ENCODE measurements around the gene C11orf86.

The C11orf86 gene, protein sequence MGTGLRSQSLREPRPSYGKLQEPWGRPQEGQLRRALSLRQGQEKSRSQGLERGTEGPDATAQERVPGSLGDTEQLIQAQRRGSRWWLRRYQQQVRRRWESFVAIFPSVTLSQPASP

DNA sequence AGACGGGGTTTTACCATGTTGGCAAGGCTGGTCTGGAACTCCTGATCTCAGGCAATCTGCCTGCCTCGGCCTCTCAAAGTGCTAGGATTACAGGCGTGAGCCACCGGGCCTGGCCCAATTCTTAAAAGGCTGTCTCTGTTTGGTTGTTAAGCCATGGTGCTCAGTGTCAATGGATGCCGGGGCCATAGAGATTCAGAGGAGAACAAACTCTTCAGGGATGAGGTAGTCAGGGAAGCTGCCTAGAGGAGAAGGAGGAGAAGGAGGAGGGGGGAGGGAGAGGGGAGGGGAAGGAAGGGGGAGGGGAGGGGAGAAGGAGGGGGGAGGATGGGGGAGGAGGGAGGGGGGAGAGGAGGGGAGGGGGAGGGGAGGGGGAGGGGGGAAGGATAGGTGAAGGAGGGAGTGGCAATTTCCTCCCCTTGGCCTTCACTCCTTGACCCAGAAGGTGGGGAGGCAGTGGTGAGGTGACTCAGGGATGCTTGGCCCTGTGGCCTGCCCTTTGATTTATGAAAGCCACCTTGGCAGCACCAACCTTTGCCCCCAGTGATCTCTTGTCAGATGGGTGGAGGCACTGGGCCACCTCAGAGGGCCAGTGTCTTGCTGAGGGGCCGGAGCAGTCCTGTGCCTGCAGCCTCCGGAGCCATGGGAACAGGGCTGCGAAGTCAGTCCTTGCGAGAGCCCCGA lies at the start of gene C11orf86:
C11orf86 (plus strand) TSS at position 581 of the 681 bp plus-strand sequence; CDS start at position 640, 59 bp downstream.
- H3K27ac Mint-ChIP-seq, result no peak within 1 kb of the TSS
- peaks cover 3% of the 10 kb centered on the region for H3K36me3 Mint-ChIP-seq
- H3K9me3 Mint-ChIP-seq (ENCODE audit: low read depth), result no peaks in the 10 kb centered on the region
- H3K4me3 Mint-ChIP-seq, result no peak within 1 kb of the TSS
- peaks cover 7% of the 10 kb centered on the region for H3K4me1 Mint-ChIP-seq (ENCODE audit: low read depth)
- peaks cover 8% of the 10 kb centered on the region for H3K27me3 Mint-ChIP-seq

DNA sequence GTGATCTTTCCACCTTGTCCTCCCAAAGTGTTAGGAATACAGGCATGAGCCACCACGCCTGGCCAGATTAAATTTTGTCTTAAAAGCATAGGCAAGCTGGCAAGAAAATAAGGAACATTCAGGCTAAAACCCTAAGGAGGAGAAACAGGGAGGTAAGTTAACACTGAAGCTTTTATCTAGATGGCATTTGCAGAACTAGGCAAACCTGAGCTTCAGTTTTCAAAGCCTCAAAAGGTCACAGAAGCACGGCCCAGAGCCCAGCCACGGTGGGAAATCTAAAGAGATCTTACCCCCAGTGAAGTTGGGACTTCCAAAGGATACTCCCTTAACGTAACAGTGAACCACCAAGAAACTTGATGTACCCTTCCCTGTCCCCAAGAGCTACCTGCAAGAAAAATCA lies 45.4 kb upstream of the C11orf86 start:
- Mint-ChIP-seq H3K9me3 (ENCODE audit: low read depth) (no peaks in the 10 kb centered on the region), H3K4me3 (no peak overlapping the region), H3K4me1 (ENCODE audit: low read depth) (no peaks in the 10 kb centered on the region), H3K36me3 (peaks cover 3% of the 10 kb centered on the region), H3K27ac (no peak overlapping the region), H3K27me3 (no peaks in the 10 kb centered on the region)

DNA sequence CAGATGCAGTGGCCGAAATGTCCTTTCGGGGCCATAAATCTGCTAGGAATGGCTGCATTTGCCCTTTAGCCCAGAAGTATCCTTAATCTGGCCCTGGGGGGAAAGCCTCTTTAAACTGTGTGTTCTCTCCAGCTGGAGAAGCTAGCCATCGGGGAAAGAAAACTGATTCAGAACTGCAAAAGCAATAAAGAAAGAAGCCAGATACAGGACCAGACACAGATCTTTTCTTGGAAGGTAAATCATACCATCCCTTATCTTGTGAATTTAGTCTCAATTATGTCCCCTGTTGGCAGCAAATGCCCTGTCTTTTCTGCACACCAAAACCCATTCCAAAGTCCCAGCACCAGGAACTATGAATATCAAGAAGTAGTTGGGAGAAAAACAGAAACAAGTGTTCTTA lies 42.6 kb upstream of the C11orf86 start:
- Mint-ChIP-seq H3K9me3 (ENCODE audit: low read depth) (no peaks in the 10 kb centered on the region), H3K36me3 (peaks cover 2% of the 10 kb centered on the region), H3K27me3 (no peaks in the 10 kb centered on the region), H3K27ac (no peak overlapping the region), H3K4me1 (ENCODE audit: low read depth) (no peaks in the 10 kb centered on the region), H3K4me3 (no peak overlapping the region)

DNA sequence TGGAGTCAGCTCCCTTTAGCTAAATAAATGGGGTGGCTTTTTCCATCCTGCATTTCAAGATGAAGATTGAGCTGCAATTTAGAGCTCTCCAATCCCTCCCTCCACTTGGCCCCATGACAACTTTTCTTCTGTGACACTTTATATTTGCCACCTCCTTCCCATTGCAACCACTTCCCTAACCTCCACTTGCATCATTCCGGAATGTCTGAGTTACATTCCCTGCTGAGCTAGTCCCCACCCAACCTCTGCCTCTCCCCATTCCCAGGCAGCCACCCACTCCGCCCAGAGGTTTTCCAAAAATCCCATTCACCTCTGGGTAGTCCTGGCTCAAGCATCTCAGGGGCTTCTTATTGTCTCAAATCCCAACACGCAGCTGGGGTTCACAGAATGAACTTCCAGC lies 41.6 kb upstream of the C11orf86 start:
- H3K4me1 Mint-ChIP-seq (ENCODE audit: low read depth), result no peaks in the 10 kb centered on the region
- no peak overlapping the region for H3K27ac Mint-ChIP-seq
- H3K36me3 Mint-ChIP-seq, result no peaks in the 10 kb centered on the region
- H3K27me3 Mint-ChIP-seq, result no peaks in the 10 kb centered on the region
- H3K4me3 Mint-ChIP-seq, result no peak overlapping the region
- no peaks in the 10 kb centered on the region for H3K9me3 Mint-ChIP-seq (ENCODE audit: low read depth)

DNA sequence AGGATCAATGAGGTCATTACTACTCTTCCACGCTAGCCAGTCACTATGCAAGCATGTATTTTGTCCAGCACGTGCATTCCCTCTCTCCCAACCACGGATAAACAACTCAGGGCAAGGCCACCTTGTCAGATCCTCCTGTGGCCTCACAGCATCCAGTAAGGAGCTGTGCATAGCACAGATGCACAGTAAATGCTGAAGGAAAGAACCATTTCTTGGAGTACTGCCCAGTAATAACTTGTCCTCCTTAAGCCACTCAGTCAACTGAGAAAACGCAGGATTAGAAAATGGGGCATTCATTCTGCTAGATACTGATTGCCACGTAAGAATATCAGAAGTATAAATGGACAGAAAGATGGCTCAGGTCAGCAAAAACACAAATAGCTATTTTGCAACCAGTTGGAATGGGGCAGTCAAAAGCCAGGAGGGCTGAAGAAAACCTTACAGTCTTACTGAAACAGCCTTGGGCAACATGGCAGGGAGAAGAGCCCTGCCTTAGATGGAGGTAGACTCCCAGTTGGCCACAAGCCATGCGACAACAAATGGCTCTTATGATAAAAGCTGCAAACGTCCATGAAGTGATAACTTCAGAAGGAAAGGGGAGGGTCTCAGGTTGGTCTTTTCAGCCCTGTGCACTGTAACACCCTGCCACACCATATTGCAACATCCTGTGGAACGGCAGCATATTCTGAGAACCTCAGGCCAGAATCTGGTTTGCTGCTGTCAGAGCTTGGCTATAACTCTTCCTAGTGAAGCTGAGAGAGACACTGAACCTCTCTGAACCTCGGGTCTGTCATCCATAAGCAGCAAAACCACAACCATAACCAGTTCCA lies 39.9 kb upstream of the C11orf86 start:
- Mint-ChIP-seq H3K27me3 (no peaks in the 10 kb centered on the region), H3K27ac (no peak overlapping the region), H3K4me3 (no peak overlapping the region), H3K36me3 (no peaks in the 10 kb centered on the region), H3K4me1 (ENCODE audit: low read depth) (no peaks in the 10 kb centered on the region), H3K9me3 (ENCODE audit: low read depth) (no peaks in the 10 kb centered on the region)

DNA sequence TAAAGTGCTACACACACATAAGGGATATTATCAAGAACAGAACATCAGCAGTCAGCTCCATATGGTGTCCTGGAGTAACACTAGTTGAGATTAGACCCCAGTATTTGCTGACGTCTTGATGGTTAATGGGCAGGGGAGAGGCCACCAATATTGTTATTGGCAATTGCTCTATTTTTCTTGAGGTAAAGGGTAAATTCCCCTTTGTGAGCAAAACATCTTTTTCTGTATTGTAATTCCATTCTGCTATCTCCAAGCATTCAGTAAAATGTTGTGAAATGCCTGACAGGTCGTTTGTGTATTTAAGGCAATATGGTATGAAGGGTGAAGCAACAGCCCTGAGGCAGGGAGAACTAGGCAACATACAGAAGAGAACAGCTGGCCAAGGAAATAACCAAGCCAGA lies 38.8 kb upstream of the C11orf86 start:
- Mint-ChIP-seq H3K4me1 (ENCODE audit: low read depth) (no peaks in the 10 kb centered on the region), H3K27ac (no peak overlapping the region), H3K4me3 (no peak overlapping the region), H3K27me3 (no peaks in the 10 kb centered on the region), H3K36me3 (no peaks in the 10 kb centered on the region), H3K9me3 (ENCODE audit: low read depth) (no peaks in the 10 kb centered on the region)

DNA sequence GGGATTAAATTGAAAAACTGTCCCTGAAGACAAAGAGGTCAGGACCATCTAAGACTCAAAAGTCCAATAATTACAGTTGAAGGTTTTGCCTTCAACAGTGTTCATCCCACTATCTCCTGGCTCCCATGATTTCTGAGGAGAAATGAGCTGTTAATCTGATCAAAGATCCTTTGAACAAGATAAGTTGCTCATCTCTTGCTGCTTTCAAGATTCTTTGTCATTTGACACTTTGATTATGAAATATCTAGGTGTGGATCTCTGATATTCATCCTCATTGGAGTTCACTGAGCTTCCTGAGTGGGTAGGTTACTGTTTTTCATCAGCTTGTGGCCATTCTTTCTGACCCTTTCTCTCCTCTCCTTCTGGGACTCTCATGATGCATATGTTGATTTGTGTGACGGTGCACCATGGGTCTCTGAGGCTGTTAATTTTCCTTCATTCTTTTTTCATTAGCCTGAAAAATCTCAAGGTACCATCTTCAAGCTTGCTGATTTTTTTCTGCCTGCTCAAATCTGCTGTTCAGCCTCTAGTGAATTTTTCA lies 37.8 kb upstream of the C11orf86 start:
- Mint-ChIP-seq H3K4me3 (no peak overlapping the region), H3K27me3 (no peaks in the 10 kb centered on the region), H3K27ac (no peak overlapping the region), H3K9me3 (ENCODE audit: low read depth) (no peaks in the 10 kb centered on the region), H3K36me3 (no peaks in the 10 kb centered on the region), H3K4me1 (ENCODE audit: low read depth) (no peaks in the 10 kb centered on the region)

DNA sequence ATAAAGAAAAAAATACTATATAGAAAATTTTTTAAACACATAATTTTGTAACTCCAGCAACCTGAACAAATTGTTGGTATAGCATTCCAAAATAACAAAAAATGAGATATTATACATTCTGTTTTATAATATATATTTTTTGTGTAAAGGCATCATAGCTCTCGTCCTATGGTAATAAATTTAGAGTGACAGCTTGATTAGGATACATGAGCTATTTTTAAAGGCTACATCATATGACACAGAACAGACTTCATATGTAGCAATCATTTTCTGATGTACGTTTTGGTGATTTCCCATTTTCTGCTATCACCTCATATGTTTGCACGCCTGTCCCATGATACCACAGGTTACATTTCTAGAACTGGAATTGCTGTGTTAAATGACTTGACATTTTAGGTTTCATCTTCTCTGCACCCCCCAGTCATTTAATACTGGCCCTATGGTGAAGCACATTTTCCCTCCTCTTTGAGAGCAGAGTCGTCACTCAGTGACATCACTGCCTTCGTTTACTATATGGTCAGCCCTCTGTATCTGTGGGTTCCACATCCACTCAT lies 36.4 kb upstream of the C11orf86 start:
- H3K4me3 Mint-ChIP-seq, result no peak overlapping the region
- no peak overlapping the region for H3K27ac Mint-ChIP-seq

DNA sequence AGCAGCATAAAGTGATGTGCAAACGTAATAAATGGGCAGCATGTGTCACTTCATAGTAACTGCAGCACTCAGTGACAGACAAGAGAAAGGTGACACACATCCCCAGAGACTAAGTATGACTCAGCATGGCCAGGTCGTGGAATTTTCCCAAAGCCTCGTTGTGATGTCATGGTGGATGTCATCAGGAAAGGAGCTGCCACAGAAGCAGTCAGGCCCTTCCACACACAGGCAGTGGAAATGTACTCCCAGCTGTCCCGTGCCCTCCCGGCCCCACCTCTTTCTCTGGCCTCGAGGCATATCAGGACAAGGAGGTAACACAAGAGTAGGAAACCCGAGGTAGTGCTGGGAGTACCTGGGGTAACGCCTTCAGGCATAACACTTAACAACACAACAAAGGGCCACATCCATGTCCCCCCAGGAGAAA lies 25.0 kb upstream of the C11orf86 start:
- Mint-ChIP-seq H3K4me1 (ENCODE audit: low read depth) (peaks cover 2% of the 10 kb centered on the region), H3K27me3 (no peaks in the 10 kb centered on the region), H3K27ac (no peak overlapping the region), H3K4me3 (no peak overlapping the region), H3K36me3 (no peaks in the 10 kb centered on the region), H3K9me3 (ENCODE audit: low read depth) (no peaks in the 10 kb centered on the region)

More for the DNA sequence above, 36.4 kb upstream of the C11orf86 start:
- Mint-ChIP-seq H3K36me3 (no peaks in the 10 kb centered on the region), H3K9me3 (ENCODE audit: low read depth) (no peaks in the 10 kb centered on the region), H3K27me3 (no peaks in the 10 kb centered on the region), H3K4me1 (ENCODE audit: low read depth) (no peaks in the 10 kb centered on the region)

DNA sequence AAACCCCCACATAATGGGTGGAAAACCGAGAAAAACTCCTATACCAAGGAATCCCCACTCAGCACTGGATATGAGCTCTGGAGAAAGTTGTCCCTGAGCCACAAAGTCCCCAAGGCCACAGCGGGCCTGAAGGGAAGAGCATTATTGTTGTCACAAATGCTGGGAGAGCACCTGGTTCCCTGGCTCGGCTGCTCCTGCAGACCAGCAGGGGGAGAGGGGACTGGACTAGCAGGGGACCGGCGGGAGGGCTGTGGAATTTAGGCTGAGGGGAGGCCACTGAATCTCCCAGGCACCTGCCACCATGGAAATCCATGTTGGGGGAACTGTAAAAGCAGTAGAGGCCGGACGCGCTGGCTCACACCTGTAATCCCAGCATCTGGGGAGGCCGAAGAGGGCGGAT lies 24.0 kb upstream of the C11orf86 start:
- no peaks in the 10 kb centered on the region for H3K27me3 Mint-ChIP-seq
- H3K9me3 Mint-ChIP-seq (ENCODE audit: low read depth), result no peaks in the 10 kb centered on the region
- peaks cover 2% of the 10 kb centered on the region for H3K4me1 Mint-ChIP-seq (ENCODE audit: low read depth)
- H3K36me3 Mint-ChIP-seq, result no peaks in the 10 kb centered on the region
- H3K27ac Mint-ChIP-seq, result no peak overlapping the region
- no peak overlapping the region for H3K4me3 Mint-ChIP-seq

DNA sequence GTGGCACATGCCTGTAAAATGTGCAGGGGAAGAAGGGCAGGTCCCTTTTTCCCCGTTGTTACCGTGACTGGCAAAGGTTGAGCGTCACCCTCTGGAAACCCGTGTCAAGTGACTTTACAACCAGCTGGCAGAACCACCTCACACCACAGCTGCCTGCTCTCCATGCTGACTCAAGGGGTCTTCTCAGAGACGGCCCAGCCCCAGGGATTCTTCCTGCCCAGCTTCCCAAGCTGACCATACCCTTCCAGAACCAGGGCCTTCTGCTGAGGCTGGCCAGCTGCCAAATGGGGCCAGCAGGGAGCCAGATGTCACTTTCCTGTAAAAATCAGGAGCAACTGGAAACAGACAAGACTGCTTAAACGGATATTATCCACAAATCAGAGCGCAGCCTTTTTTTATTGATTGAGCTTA lies 23.2 kb upstream of the C11orf86 start:
- H3K9me3 Mint-ChIP-seq (ENCODE audit: low read depth), result no peaks in the 10 kb centered on the region
- no peaks in the 10 kb centered on the region for H3K36me3 Mint-ChIP-seq
- peaks cover 5% of the 10 kb centered on the region for H3K4me1 Mint-ChIP-seq (ENCODE audit: low read depth)
- H3K27ac Mint-ChIP-seq, result no peak overlapping the region
- no peaks in the 10 kb centered on the region for H3K27me3 Mint-ChIP-seq
- no peak overlapping the region for H3K4me3 Mint-ChIP-seq

DNA sequence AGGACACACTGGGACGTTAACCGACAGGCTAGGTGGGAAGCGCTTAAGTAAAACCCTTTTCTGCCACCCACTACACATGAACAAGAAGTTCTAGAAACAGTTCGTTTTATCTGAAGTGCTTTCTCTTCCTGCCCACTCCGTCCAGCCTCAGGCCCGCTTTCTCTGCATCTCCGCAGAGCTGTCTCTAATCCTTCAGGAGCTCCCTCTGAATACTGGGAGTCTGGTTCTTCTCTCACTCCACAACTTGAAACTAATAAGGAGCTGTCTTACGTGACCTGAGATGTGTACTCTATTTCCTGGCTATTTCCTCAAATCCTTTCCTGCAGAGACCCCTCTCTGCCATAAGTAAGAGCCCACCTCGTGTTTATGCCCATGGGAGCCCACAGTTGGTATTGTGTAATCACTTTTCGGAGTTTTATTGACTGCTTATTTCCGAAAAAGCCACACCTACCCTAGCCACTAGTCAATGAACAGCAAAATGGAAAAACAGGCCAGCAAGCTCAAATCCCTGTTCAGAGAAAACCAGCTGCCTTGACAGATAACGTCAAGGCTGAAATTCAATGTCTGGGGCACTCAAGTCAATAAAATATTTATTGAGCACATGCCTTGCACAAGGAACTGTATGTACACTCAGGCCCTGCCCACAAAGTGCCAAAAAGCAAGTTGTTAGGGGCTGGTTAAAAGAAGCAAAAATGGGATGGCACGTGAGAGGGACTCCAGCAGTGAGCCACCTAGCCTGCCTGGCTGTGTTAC lies 21.8 kb upstream of the C11orf86 start:
- H3K27ac Mint-ChIP-seq, result no peak overlapping the region
- peaks cover 9% of the 10 kb centered on the region for H3K4me1 Mint-ChIP-seq (ENCODE audit: low read depth)
- no peaks in the 10 kb centered on the region for H3K9me3 Mint-ChIP-seq (ENCODE audit: low read depth)
- H3K27me3 Mint-ChIP-seq, result no peaks in the 10 kb centered on the region
- no peak overlapping the region for H3K4me3 Mint-ChIP-seq
- H3K36me3 Mint-ChIP-seq, result no peaks in the 10 kb centered on the region

DNA sequence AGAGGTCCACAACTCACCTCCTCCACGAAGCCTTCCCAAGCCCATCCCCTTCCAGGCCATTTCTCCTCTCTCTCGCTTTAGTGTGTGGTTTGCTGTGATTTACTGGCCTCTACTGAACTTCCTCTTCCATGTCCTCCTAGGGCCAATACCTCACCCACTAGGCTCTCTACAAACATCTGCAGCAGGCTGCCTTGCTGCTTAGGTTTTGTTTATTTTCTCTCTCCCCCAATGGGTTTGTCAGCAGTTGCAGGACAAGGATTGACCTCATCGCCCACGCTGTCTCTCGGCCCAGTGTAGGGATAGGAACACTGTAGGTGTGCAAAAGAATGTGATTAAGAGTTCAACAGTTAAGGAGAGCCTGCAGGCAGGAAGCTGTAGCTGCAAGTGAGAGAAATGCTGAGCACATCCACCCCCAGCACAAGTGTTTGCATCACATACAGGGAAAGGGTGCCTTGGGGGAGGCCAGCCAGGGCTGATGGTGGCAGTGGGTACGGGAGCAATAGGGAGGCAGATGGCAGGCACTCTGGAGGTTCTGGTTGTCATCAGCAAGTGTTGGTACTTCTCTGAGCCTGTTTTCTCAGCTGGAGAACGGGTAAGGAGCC lies 18.3 kb upstream of the C11orf86 start:
- peaks cover 17% of the 10 kb centered on the region for H3K4me1 Mint-ChIP-seq (ENCODE audit: low read depth)
- H3K36me3 Mint-ChIP-seq, result no peaks in the 10 kb centered on the region
- H3K9me3 Mint-ChIP-seq (ENCODE audit: low read depth), result no peaks in the 10 kb centered on the region
- H3K27me3 Mint-ChIP-seq, result no peaks in the 10 kb centered on the region
- H3K4me3 Mint-ChIP-seq, result peak overlapping the region; percentile 79
- H3K27ac Mint-ChIP-seq, result peak overlapping the region; percentile 24

DNA sequence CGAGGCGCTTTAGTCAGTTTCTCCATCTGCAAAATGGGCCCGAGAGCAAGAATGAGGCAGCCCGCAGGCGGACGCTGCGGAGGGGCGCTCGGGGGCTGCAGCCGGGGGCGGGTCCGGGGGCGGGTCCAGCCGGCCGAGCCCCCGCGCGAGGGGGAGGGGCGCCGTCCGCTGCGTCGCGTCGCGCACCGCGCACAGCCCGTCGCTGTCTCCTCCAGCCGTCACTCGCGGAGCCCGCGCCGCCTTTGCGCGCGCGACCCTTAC lies 17.2 kb upstream of the C11orf86 start:
- no peaks in the 10 kb centered on the region for H3K27me3 Mint-ChIP-seq
- peak overlapping the region; percentile 82 for H3K4me3 Mint-ChIP-seq
- H3K4me1 Mint-ChIP-seq (ENCODE audit: low read depth), result peaks cover 17% of the 10 kb centered on the region
- no peaks in the 10 kb centered on the region for H3K9me3 Mint-ChIP-seq (ENCODE audit: low read depth)
- H3K36me3 Mint-ChIP-seq, result no peaks in the 10 kb centered on the region
- H3K27ac Mint-ChIP-seq, result no peak overlapping the region

Data from activated naive CD8-positive, alpha-beta T cell (primary cell).